Upper lobe of left lung (tissue), 6 donors: ENCODE data around the gene DNLZ. TPM values are rescaled to one million over a fixed set of nuclear protein-coding genes. Genes with fewer than 3 reads are reported as not detected.

Experiments used
- ATAC-seq, 2 donors: fragments of 200-7000 bp; cut with Tn5 transposase; one replicate each; pipeline ENCODE4 v1.9.1; 2022; ENCODE audit warnings: mild to moderate bottlenecking in 2 of 2, moderate library complexity in 2 of 2; ENCODE audit not compliant: low FRiP score in 2 of 2
- DNase-seq, 2 donors: peaks; one replicate each; pipeline ENCODE4 v3.0.0-alpha.2; 2019 to 2020
- H3K27ac ChIP-seq, 4 donors: fragments of 200-600 bp; sonication (generic); one replicate each; pipeline ENCODE4 v1.5.1; 2016 to 2019
- H3K27me3 ChIP-seq, 4 donors: fragments of 200-600 bp; sonication (generic); one replicate each; pipeline ENCODE4 v1.5.1; 2017 to 2019
- H3K36me3 ChIP-seq, 4 donors: fragments of 200-600 bp; sonication (generic); one replicate each; pipeline ENCODE4 v1.5.1; 2016 to 2019
- H3K4me1 ChIP-seq, 4 donors: fragments of 200-600 bp; sonication (generic); one replicate each; pipeline ENCODE4 v1.5.1; 2018 to 2019
- H3K4me3 ChIP-seq, 4 donors: fragments of 200-600 bp; sonication (generic); one replicate each; pipeline ENCODE4 v1.5.1; 2017 to 2019; ENCODE audit warnings: mild to moderate bottlenecking in 2 of 4, moderate library complexity in 1 of 4
- H3K9me3 ChIP-seq, 4 donors: fragments of 200-600 bp; sonication (generic); one replicate each; pipeline ENCODE4 v1.5.1; 2018 to 2019
- EP300 ChIP-seq, 4 donors: sonication (generic); formaldehyde crosslinking; IDR thresholded peaks; one replicate each; pipeline ENCODE4 v1.5.1; 2017; ENCODE audit warnings: antibody characterized with exemption in 4 of 4, control low read depth in 2 of 4
- POLR2A ChIP-seq, 4 donors: fragments of 450-650 bp; IDR thresholded peaks; one replicate each; pipeline ENCODE4 v1.5.1; 2016 to 2017; ENCODE audit warnings: antibody characterized with exemption in 4 of 4, mild to moderate bottlenecking in 2 of 4
- POLR2AphosphoS5 ChIP-seq, 2 donors: sonication (generic); formaldehyde crosslinking; IDR thresholded peaks; one replicate each; pipeline ENCODE4 v1.5.1; 2017; ENCODE audit warnings: antibody characterized with exemption in 2 of 2
- WGBS, 2 donors: methylation state at CpG; one replicate each; pipeline ENCODE4 v1.1.5; 2017 to 2018; 5-methylcytosine and 5-hydroxymethylcytosine counted together
- total RNA-seq, 6 donors: library from RNA; depleted of rRNA in 4 of 6; stranded (reverse); fragments of >200 nt in 4 of 6; gene quantifications; one replicate each; pipeline versions ENCODE4 v1.1.0 to v1.2.1, GENCODE V29; 2016 to 2021
- TF ChIP-seq, protein P1 (sequence below), 6 experiments: fragments of 450-650 bp in 4 of 6; fragments of 200-600 bp in 2 of 6; sonication (generic) in 2 of 6; IDR thresholded peaks; one replicate each; pipeline ENCODE4 v1.5.1; 2016 to 2019; ENCODE audit warnings: antibody characterized with exemption in 6 of 6
- donor health status: DM: no; HTN: no; CAD: no; lungs with moderate emphysema.
- donor health status: DM: no; HTN: yes; CAD: no; lungs with severe emphysema.

Gene DNLZ
- total RNA-seq, 6 donors from 2014 or later, result 5.2 to 35.9 (median 19.4) TPM

DNA sequence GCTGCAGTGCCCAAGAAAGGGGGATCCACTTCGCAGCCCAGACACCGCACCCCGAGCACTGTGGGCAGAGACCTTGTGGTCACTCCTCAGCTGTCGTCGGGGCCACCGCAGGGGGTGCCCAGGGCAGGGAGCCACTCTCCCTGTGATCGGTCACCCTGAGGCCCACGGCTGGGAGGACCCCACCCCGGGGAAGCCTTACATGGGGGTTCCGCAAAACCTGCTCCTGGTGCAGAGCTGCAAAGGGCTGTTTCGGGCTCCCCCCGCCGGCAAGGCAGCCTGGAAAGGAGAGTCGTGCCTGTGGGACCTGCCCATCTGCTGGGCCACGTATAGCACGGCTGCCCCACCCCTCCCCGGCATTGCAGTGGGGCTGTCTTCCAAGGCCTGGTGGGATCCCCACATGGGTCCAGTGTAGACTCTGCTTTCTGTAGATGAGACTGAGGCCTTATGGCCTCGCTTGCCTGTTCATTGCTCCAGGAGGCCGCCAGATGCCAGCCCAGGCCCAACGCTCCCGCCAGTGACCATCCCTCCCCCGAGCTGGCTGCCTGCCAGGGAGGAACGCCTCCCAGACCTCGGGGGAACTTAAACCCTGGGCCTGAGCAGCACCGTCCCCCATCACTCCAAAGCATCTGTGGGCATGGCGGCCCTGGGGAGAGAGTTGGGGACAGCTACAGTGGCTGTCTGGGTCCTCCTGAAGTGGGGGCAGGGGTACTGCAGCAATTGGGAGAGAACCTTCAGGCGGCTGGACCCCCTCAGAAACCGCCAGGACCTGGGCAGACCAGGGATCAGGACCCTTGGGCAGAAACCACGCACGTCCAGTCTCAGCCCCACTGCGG is 1.6 kb upstream of the DNLZ start:
- Histone ChIP-seq H3K9me3 (no peaks in the 10 kb centered on the region), H3K36me3 (peaks cover 0 to 10% (median 4%) of the 10 kb centered on the region in 4 donors), H3K4me3 (no peak overlapping the region), H3K27ac (peak overlapping the region in 2 of 4 donors; percentile 17 to 40), H3K4me1 (peaks cover 22 to 34% (median 28%) of the 10 kb centered on the region in 4 donors), H3K27me3 (no peaks in the 10 kb centered on the region)
- TF ChIP-seq POLR2A (IDR thresholded peaks at IDR 0.05) (no peak), EP300 (IDR thresholded peaks at IDR 0.05) (no peak), POLR2AphosphoS5 (IDR thresholded peaks at IDR 0.05) (no peak)
- TF ChIP-seq, protein P1, sequence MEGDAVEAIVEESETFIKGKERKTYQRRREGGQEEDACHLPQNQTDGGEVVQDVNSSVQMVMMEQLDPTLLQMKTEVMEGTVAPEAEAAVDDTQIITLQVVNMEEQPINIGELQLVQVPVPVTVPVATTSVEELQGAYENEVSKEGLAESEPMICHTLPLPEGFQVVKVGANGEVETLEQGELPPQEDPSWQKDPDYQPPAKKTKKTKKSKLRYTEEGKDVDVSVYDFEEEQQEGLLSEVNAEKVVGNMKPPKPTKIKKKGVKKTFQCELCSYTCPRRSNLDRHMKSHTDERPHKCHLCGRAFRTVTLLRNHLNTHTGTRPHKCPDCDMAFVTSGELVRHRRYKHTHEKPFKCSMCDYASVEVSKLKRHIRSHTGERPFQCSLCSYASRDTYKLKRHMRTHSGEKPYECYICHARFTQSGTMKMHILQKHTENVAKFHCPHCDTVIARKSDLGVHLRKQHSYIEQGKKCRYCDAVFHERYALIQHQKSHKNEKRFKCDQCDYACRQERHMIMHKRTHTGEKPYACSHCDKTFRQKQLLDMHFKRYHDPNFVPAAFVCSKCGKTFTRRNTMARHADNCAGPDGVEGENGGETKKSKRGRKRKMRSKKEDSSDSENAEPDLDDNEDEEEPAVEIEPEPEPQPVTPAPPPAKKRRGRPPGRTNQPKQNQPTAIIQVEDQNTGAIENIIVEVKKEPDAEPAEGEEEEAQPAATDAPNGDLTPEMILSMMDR (IDR thresholded peaks at IDR 0.05), result no peak
- DNase-seq (peak in 1 of 2 donors; percentile 79), ATAC-seq (no peak)
- 73 to 86% methylated on average over 13 to 25 of the region's 31 CpGs for WGBS, 2 donors

DNA sequence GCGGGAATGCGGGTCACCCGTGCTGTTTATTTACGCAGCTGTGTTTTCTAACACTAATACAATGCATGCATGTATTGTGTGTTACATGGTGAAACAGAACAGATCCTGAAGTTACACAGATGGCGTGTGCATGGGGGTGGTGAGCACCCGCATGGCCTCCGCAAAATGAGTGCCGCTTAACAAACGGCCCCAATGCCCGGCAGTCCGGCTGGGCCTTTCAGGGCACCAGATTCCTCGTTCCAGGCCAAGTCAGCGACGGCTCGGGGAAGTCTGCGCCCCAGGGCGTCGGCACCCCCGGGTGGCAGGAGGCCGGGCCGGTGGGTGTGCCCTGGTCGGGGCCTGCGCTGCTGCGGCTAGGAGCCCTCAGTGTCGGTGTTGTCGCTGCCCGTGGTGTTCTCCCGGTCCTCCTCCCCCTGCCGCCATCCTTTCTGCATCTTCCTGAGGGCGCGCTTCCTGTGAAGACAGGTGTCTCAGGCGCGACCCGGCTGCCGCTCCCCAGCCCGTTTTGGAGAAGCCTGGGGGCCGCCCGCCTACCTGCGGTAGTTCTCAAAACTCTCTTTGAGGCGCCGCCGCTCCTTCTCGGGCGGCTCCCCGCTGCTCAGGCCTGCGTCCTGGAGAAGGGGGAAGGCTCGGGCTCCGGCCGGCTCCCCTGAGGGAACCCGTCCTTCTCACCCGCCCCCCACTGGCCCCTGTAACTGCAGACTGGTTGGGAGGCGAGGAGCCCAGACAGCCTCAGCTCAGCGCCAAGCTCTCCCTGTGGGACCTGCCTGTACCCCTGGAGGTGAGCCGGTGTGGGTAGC is 605 bp upstream of the DNLZ start:
- H3K9me3 ChIP-seq, result no peaks in the 10 kb centered on the region
- peak overlapping the region in 1 of 4 donors; percentile 92 for H3K27ac ChIP-seq
- ATAC-seq (no peak), DNase-seq (peak in 1 of 2 donors; percentile 85)
- H3K4me1 ChIP-seq, result peaks cover 22 to 34% (median 28%) of the 10 kb centered on the region in 4 donors
- no peaks in the 10 kb centered on the region for H3K27me3 ChIP-seq
- TF ChIP-seq, protein P1 (IDR thresholded peaks at IDR 0.05), result peak in 1 of 6 experiments; percentile 7
- no peak for TF ChIP-seq POLR2A (IDR thresholded peaks at IDR 0.05)
- TF ChIP-seq POLR2AphosphoS5 (IDR thresholded peaks at IDR 0.05), result peak in 1 of 2 donors; percentile 7
- TF ChIP-seq EP300 (IDR thresholded peaks at IDR 0.05), result no peak
- peaks cover 0 to 10% (median 2%) of the 10 kb centered on the region in 4 donors for H3K36me3 ChIP-seq
- peak overlapping the region in 3 of 4 donors; percentile 88 to 100 (median 100) for H3K4me3 ChIP-seq
- 38 to 49% methylated on average over 26 to 33 of the region's 54 CpGs for WGBS, 2 donors

DNA sequence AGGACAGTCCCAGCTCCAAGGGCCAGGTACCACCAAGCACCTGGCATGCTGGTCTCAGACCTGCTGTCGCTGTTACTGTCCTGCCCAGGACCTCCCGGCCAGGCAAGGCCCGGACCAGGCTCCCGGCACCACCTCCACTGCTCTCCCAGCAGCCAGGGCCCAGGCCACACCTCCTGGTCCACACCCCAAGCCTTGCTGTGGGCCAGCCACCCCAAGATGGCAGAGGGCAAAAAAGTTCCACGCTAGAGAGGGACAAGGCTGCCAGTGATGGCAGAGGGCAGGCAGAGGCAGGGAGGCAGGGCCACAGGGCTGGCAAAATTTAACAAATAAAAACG is 1.1 kb downstream of the DNLZ start:
- Histone ChIP-seq H3K27me3 (no peaks in the 10 kb centered on the region), H3K4me1 (peaks cover 22 to 34% (median 28%) of the 10 kb centered on the region in 4 donors), H3K4me3 (no peak overlapping the region), H3K27ac (peak overlapping the region in 3 of 4 donors; percentile 91 to 97 (median 92)), H3K36me3 (peaks cover 0 to 10% (median 5%) of the 10 kb centered on the region in 4 donors), H3K9me3 (no peaks in the 10 kb centered on the region)
- DNase-seq (peak in 1 of 2 donors; percentile 81), ATAC-seq (no peak)
- 90 to 91% methylated on average over 2 to 6 of the region's 6 CpGs for WGBS, 2 donors
- no peak for TF ChIP-seq POLR2A (IDR thresholded peaks at IDR 0.05)
- TF ChIP-seq POLR2AphosphoS5 (IDR thresholded peaks at IDR 0.05), result no peak
- no peak for TF ChIP-seq EP300 (IDR thresholded peaks at IDR 0.05)
- TF ChIP-seq, protein P1 (IDR thresholded peaks at IDR 0.05), result no peak

DNA sequence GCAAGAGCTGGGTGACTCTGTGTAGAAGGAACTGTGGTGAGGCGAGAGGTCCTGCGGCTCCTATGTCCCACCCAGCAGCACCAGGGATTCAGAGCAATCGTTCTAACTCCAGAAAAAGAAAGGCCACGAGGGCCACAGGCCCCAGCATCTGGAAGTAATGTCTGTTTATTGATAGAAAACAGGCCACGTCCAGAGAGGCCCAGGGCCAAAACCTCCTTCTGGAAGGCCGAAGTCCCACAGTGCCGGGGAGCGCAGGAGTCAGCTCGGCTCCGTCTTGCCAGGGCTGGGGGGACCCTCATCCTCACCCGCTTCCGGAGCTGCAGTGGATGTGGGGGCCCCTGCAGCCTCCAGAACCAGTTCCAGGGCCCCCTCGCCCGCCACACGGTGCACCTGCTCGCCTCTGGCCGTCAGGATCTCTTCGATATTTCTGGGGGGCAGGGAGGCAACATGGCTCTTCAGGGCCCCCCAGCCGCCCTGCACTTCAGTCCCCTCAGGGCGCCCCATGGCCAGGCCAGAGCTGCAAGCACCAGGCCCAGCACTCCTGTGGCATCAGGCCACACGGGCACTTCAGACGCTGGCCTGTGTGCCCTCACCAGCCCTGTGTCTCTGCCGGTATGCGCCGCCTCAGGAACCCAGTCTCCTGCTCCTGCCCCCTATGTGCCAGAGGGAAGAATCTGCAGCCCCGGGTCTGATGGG is 1.6 kb downstream of the DNLZ start:
- TF ChIP-seq POLR2A (IDR thresholded peaks at IDR 0.05) (no peak), EP300 (IDR thresholded peaks at IDR 0.05) (no peak), POLR2AphosphoS5 (IDR thresholded peaks at IDR 0.05) (no peak)
- TF ChIP-seq, protein P1 (IDR thresholded peaks at IDR 0.05), result no peak
- Histone ChIP-seq H3K27ac (peak overlapping the region in 3 of 4 donors; percentile 91 to 97 (median 92)), H3K4me3 (no peak overlapping the region), H3K9me3 (no peaks in the 10 kb centered on the region), H3K4me1 (peaks cover 22 to 34% (median 28%) of the 10 kb centered on the region in 4 donors), H3K36me3 (peaks cover 0 to 13% (median 8%) of the 10 kb centered on the region in 4 donors), H3K27me3 (no peaks in the 10 kb centered on the region)
- 79 to 88% methylated on average over 20 to 25 of the region's 26 CpGs for WGBS, 2 donors
- no peak for ATAC-seq
- peak in 1 of 2 donors; percentile 81 for DNase-seq
